Activated T-cell treated with anti-CD3 and anti-CD28 coated beads, Interleukin-2, amount 50 U/mL, for 24 hours (primary cell): Measurements from ENCODE around the gene TAX1BP1.

Source experiments
- DNase-seq: peaks from one replicate; pipeline ENCODE4 v3.0.0-alpha.2; 2020
- H3K27ac Mint-ChIP-seq: 2 replicates; pipeline ENCODE4 v1.8.0; 2020; ENCODE audit warnings: mild to moderate bottlenecking, mixed read lengths
- H3K27me3 Mint-ChIP-seq: 2 replicates; pipeline ENCODE4 v1.8.0; 2020; ENCODE audit warnings: mixed read lengths
- H3K36me3 Mint-ChIP-seq: 2 replicates; pipeline ENCODE4 v1.8.0; 2020; ENCODE audit warnings: low read depth, mixed read lengths
- H3K4me1 Mint-ChIP-seq: 2 replicates; pipeline ENCODE4 v1.8.0; 2020; ENCODE audit warnings: low read depth, mixed read lengths
- H3K4me3 Mint-ChIP-seq: 2 replicates; pipeline ENCODE4 v1.8.0; 2020; ENCODE audit warnings: mild to moderate bottlenecking, moderate library complexity, mixed read lengths
- H3K9me3 Mint-ChIP-seq: 2 replicates; pipeline ENCODE4 v1.8.0; 2020; ENCODE audit warnings: mixed read lengths

Gene TAX1BP1

DNA sequence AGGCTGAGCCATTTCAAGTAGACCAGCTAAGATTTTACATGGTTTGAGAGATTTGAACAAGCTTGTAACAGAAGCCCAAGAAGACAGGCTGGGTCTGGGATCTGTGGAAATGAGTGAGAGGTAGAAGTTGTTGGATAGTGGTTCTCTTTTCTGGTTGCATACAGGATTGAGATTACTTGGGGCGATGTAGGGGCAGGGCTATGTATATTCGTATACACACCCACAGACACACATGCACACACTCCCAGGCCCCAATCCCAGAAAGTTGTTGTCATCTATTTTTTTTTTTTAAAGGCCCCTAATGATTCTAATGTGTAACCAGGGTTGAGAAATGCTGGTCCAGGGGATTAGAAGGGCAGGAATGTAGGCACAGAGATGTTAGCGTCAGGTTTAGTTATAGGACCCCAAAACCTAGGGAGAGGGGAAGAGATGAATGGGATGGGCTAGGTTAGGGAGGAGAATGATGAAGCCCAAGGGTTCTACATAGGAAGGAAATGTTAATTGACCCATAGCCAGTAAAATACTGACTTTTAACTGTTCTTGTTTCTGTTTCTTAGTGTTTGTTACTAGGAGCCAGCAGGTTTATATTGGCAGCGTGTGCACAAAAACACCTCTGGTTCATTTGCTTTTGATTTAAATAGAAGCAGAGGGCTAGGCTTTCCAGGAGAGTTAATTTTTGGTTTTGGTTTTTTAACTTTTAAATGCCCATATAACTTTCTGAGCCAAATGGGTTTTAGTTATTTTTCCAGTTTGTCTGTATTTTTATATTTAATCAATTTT is 7.8 kb downstream of the TAX1BP1 start:
- H3K9me3 Mint-ChIP-seq = no peaks in the 10 kb centered on the region
- no peak for DNase-seq
- peaks cover 49% of the 10 kb centered on the region for H3K36me3 Mint-ChIP-seq
- no peaks in the 10 kb centered on the region for H3K27me3 Mint-ChIP-seq
- H3K4me3 Mint-ChIP-seq = no peak overlapping the region
- peaks cover 54% of the 10 kb centered on the region for H3K4me1 Mint-ChIP-seq
- H3K27ac Mint-ChIP-seq = no peak overlapping the region

DNA sequence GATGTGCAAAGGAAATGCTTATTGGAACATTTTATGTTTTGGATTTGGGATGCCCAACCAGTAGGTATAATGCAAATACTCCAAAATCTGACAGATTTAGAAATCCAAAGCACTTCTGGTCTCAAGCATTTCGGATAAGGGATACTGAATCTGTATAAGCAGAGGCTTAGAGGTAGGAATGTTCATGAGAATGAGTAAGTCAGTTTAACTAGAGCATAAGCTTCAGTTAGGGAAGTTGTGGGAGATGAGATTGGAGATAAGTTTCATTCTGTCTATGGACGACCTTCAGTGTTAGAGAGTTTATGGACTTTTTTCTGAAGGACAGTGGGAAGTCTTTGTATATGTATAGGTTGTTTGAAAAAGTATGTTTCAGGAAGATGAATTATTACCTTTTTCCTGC is 10.4 kb downstream of the TAX1BP1 start:
- H3K9me3 Mint-ChIP-seq = no peaks in the 10 kb centered on the region
- H3K27ac Mint-ChIP-seq = no peak overlapping the region
- no peak overlapping the region for H3K4me3 Mint-ChIP-seq
- H3K4me1 Mint-ChIP-seq = peaks cover 52% of the 10 kb centered on the region
- no peaks in the 10 kb centered on the region for H3K27me3 Mint-ChIP-seq
- H3K36me3 Mint-ChIP-seq = peaks cover 59% of the 10 kb centered on the region
- DNase-seq = no peak

DNA sequence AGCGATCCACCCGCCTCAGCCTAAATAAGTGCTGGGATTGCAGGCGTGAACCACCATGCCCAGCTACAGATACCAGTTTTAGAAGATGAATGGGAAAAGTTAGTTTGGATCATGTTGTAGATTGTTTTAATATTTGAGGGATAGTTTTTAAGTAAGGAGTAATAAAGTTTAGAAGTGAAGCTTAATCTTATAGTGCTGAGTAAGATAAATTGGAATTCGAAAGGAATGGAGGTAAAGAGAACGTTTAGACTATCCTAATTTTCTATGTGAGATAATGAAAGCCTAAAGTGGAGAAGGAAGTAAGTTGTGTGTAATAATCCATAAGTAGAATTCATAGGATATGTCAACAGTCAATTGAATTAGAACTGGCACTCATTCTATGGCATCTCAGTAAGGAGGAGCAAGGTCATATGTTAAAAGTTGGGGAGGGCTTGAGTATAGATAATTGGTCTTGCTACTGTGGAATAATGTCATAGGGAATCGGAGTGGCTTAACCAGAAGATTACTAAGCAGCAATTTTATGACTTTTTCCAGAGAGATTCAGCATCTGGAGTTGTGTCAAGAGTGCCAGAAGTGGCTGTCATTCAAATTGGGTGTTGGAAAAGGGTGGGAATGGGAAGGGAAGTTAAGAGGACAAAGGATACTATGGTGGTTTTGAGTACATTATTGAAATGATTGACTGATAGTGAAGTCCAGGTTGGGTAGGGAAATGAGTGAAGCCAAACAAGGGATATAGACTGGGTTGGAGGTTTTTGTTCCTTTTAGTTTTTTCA is 12.1 kb downstream of the TAX1BP1 start:
- Mint-ChIP-seq H3K27me3 (no peaks in the 10 kb centered on the region), H3K36me3 (peaks cover 76% of the 10 kb centered on the region), H3K4me3 (no peak overlapping the region), H3K27ac (no peak overlapping the region), H3K4me1 (peaks cover 52% of the 10 kb centered on the region), H3K9me3 (no peaks in the 10 kb centered on the region)
- no peak for DNase-seq

DNA sequence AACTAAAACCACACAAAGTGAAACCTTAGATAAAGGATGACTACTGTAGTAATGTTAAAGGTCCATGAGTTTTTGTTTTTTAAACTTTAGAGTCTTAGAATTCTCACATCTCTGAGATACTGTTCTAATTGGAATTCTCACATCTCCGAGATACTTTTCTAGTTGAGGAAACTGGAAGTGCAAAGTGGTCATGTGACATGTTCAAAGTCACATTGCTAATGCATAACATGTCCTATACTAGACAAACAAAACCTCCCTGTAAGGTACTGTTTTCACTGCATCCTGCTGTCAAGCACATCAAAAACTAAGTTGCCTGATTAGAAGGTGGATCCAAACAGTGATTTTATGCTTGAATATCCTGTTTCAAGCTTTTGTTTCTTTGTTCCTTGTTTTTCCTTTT is 13.9 kb downstream of the TAX1BP1 start:
- Mint-ChIP-seq H3K27ac (no peak overlapping the region), H3K4me1 (peaks cover 50% of the 10 kb centered on the region), H3K27me3 (no peaks in the 10 kb centered on the region), H3K36me3 (peaks cover 81% of the 10 kb centered on the region), H3K4me3 (no peak overlapping the region), H3K9me3 (no peaks in the 10 kb centered on the region)
- DNase-seq = no peak

DNA sequence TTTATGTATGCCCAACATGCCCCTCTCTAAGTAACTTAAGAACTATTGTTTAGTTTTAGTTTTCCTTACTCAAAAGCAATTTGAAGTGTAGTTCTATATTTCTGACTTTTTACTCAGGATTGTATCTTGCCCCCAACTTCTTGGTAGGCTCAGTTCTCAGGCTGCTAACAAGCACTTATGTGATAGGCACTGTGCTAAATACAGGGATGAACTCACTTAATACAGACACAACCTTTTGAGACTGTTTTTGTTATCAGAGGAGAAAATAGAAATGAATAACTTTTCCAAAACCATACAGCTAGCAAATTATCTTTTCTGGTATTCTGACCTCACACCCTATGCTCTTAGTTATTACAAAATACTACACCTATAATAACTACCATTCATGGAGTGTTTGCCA is 16.3 kb downstream of the TAX1BP1 start:
- H3K27me3 Mint-ChIP-seq = no peaks in the 10 kb centered on the region
- peaks cover 74% of the 10 kb centered on the region for H3K36me3 Mint-ChIP-seq
- peaks cover 41% of the 10 kb centered on the region for H3K4me1 Mint-ChIP-seq
- peaks cover 2% of the 10 kb centered on the region for H3K9me3 Mint-ChIP-seq
- no peak for DNase-seq
- H3K4me3 Mint-ChIP-seq = no peak overlapping the region
- H3K27ac Mint-ChIP-seq = peak overlapping the region; percentile 44

DNA sequence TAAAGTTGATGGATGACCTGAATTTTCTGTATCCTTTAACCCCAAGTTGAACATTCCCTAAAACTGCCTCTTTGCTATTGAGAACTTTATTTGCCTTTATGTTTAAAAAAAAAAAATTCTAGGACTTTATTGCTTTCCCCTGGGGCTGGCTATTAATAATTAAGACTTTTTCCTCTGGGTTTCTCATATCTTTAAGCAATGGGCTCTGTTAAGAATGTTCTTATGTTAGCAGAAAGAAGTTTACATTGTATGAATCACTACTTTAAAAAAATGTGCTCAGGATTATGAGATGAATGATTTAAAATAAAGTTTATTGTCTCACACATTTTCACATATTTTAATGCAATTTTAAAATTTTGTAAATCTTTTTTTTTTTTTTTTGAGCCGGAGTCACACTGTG is 19.5 kb downstream of the TAX1BP1 start:
- DNase-seq = no peak
- Mint-ChIP-seq H3K4me3 (no peak overlapping the region), H3K4me1 (peaks cover 50% of the 10 kb centered on the region), H3K27me3 (no peaks in the 10 kb centered on the region), H3K27ac (no peak overlapping the region), H3K36me3 (peaks cover 70% of the 10 kb centered on the region), H3K9me3 (peaks cover 5% of the 10 kb centered on the region)

DNA sequence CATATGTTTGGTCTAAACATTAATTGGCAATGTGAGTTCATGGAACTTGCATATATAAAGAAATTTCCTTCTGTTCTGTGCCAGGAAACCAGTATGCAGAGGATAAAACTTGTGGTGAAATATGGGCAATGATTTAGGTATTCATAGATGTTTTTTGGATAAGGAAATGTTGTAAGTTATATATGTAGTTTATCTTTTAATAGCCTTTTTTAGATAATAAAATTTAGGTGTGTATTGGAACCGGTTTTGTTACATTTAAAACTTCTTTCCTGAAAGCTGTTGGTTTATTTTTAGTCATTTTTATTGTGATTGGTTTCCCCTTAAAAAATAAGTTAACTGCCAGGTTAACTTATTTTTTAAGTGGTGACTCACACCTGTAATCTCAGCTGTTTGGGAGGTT is 22.1 kb downstream of the TAX1BP1 start:
- Mint-ChIP-seq H3K27me3 (no peaks in the 10 kb centered on the region), H3K36me3 (peaks cover 61% of the 10 kb centered on the region), H3K27ac (no peak overlapping the region), H3K4me3 (no peak overlapping the region), H3K4me1 (peaks cover 48% of the 10 kb centered on the region), H3K9me3 (peaks cover 5% of the 10 kb centered on the region)
- no peak for DNase-seq

DNA sequence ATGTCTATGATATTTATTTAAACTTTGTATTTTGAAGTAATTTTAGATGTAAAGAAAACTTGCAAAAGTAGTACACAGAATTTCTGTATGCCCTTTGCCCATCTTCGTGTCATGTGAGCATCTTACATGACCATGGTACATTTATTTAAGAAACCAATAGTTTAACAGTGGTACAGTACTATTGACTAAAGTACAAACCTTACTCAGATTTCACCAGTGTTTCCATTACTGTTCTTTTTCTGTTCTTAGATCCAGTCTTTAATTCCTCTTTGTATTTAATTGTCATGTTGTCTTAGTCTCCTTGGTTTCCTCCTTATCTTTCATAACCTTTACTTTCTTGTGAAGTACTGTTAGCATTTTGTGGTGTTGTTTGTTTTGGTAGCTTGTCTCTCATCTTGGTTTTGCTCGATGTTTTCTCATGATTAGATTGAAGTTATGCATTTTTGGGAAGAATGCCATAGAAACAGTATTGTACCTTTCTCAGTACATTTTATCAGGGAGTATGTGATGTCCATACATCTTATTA is 24.1 kb downstream of the TAX1BP1 start:
- Mint-ChIP-seq H3K27me3 (no peaks in the 10 kb centered on the region), H3K4me3 (no peak overlapping the region), H3K4me1 (peaks cover 43% of the 10 kb centered on the region), H3K27ac (peak overlapping the region; percentile 31), H3K9me3 (peaks cover 5% of the 10 kb centered on the region), H3K36me3 (peaks cover 57% of the 10 kb centered on the region)
- no peak for DNase-seq

DNA sequence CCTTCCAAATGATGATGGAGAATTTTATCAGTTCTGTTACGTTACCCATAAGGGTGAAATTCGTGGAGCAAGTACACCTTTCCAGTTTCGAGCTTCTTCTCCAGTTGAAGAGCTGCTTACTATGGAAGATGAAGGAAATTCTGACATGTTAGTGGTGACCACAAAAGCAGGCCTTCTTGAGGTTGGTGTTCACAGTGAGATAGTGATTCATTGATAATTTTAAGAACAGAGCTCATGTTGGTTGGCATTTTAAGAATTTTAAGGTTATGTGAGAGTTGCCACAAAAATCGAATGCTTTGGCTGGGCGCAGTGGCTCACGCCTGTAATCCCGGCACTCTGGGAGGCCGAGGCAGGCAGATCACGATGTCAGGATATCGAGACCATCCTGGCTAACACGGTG is 25.9 kb downstream of the TAX1BP1 start:
- peaks cover 5% of the 10 kb centered on the region for H3K9me3 Mint-ChIP-seq
- H3K4me1 Mint-ChIP-seq = peaks cover 45% of the 10 kb centered on the region
- H3K36me3 Mint-ChIP-seq = peaks cover 64% of the 10 kb centered on the region
- DNase-seq = no peak
- no peaks in the 10 kb centered on the region for H3K27me3 Mint-ChIP-seq
- H3K27ac Mint-ChIP-seq = no peak overlapping the region
- H3K4me3 Mint-ChIP-seq = no peak overlapping the region

DNA sequence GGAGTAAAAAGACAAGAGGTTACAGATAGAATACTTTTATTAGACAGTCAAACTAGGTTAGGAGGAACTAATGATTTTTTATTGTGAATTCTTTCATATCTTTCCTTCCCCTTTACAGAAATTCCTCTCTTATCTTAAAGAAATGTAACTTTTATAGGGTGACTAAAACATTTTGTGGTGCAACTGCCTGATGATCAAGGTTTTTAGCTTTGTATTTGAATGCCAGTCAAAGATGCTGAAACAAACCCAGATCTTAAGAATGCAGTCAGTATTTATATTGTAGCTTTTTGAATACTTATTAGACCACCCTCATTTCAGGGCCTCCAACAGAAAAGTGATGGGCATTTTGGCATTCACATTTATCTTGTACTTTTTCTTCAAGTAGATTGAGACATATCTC is 27.4 kb downstream of the TAX1BP1 start:
- peaks cover 62% of the 10 kb centered on the region for H3K36me3 Mint-ChIP-seq
- H3K9me3 Mint-ChIP-seq = no peaks in the 10 kb centered on the region
- DNase-seq = no peak
- H3K27me3 Mint-ChIP-seq = no peaks in the 10 kb centered on the region
- H3K27ac Mint-ChIP-seq = no peak overlapping the region
- H3K4me3 Mint-ChIP-seq = no peak overlapping the region
- peaks cover 39% of the 10 kb centered on the region for H3K4me1 Mint-ChIP-seq

DNA sequence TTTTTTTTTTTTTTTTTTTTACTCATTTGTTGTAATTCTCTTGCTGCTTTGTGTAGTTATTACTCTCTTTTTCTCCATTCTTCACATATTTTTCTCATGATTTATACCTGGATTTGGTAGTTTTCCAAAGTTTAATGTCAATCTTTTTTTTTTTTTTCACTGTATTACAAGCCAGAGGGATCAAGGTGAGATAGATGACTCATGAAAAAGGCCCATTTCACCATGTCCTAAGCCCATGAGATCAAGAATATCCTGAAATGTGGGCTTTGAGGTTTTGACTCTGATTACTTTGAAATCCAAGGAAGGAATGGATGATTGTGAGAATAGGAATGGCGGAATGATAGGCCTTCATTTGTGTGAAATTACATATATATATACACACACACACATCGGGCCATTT is 31.1 kb downstream of the TAX1BP1 start:
- Mint-ChIP-seq H3K9me3 (no peaks in the 10 kb centered on the region), H3K4me3 (no peak overlapping the region), H3K27me3 (no peaks in the 10 kb centered on the region), H3K4me1 (peaks cover 31% of the 10 kb centered on the region), H3K27ac (no peak overlapping the region), H3K36me3 (peaks cover 66% of the 10 kb centered on the region)
- DNase-seq = no peak

DNA sequence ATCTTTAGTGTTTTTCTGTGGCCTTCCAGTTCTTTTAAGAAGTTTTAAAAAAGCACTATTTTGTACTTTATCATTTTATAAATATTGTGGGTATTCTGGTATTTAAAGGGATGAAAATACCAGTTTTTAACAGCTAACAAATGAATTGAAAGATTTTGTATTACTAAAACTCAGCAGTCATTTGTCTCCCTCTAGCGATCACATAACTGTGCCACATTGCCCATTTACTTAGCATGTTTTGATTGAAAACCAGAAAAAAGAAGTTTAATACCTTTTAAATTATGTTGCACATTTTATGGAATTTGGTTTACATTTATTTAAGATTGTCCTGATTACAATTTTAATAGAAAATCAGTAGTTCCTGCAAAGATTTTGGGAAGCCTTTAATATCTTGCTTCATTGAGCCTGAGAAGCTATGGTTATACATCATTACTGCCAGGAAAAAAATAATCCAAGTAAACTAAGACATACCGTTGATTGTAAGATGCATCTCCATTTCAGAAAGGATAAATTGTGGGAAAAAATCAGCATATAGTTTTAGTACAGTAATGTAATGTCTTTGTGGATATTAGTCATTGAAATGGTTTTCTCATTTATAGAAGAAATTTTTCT is 34.9 kb downstream of the TAX1BP1 start:
- DNase-seq = no peak
- Mint-ChIP-seq H3K27me3 (no peaks in the 10 kb centered on the region), H3K4me3 (no peak overlapping the region), H3K9me3 (no peaks in the 10 kb centered on the region), H3K27ac (no peak overlapping the region), H3K4me1 (peaks cover 32% of the 10 kb centered on the region), H3K36me3 (peaks cover 62% of the 10 kb centered on the region)

DNA sequence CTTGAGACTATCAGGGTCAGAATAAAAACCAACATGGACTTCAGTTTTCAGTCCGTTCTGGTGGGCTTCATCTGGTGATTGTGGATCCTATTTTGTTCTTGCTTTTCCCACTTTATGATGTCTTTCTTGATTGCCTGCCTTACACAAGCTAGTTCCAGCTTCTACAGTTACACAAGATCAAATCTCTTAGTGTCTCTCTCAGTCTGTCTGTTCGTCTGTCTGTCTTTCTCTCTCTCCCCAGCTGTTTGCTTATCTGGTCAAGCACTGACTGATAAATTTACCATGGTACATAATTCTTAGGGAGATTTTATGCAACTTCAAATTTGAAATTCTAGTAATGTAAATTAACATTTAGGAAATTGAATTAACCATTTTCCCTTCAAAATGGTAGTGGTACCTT is 35.8 kb downstream of the TAX1BP1 start:
- H3K27ac Mint-ChIP-seq = no peak overlapping the region
- no peaks in the 10 kb centered on the region for H3K9me3 Mint-ChIP-seq
- H3K4me3 Mint-ChIP-seq = no peak overlapping the region
- peaks cover 53% of the 10 kb centered on the region for H3K36me3 Mint-ChIP-seq
- no peak for DNase-seq
- H3K4me1 Mint-ChIP-seq = peaks cover 35% of the 10 kb centered on the region
- H3K27me3 Mint-ChIP-seq = no peaks in the 10 kb centered on the region

DNA sequence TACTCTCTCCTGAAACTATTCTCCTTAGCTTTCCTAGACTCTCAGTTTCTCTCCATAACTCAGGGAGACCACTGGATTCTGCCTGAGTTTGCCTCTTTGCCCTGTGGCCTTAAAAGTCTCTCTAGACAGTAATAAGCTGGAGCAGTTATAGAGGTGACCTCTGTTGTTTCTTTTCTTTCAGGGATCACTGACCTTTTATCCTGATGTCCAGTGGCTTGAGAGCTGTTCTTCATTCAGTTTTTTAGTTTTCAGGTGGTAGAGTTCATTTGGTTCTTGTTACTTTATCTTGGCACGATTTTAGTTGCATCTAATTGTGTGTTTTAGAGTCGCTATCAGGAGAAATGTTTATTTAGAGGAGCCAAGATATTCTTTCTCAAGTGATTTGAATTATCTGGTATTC is 37.7 kb downstream of the TAX1BP1 start:
- no peak for DNase-seq
- peaks cover 36% of the 10 kb centered on the region for H3K4me1 Mint-ChIP-seq
- H3K27me3 Mint-ChIP-seq = no peaks in the 10 kb centered on the region
- no peaks in the 10 kb centered on the region for H3K9me3 Mint-ChIP-seq
- H3K4me3 Mint-ChIP-seq = no peak overlapping the region
- peaks cover 40% of the 10 kb centered on the region for H3K36me3 Mint-ChIP-seq
- H3K27ac Mint-ChIP-seq = no peak overlapping the region

DNA sequence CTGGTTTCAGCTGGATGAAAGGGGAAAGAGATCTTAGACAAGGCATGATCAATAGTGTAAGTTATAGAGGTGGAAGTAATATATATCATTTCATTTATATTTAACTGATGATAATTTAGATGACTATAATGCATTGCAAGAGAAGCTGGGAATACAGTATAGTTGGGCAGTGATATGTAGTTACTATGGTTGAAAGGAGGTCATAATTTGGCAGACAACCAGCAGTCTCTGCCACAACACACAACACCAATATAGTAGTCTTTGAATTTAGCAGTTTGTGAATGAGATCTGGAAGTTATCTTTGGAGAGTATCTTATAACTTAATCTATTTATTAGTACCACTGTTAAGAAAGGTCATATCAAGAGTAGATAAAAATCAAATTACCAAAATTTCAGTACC is 39.9 kb downstream of the TAX1BP1 start:
- H3K9me3 Mint-ChIP-seq = no peaks in the 10 kb centered on the region
- H3K4me1 Mint-ChIP-seq = peaks cover 48% of the 10 kb centered on the region
- H3K4me3 Mint-ChIP-seq = no peak overlapping the region
- peaks cover 36% of the 10 kb centered on the region for H3K36me3 Mint-ChIP-seq
- H3K27me3 Mint-ChIP-seq = no peaks in the 10 kb centered on the region
- no peak overlapping the region for H3K27ac Mint-ChIP-seq
- DNase-seq = no peak
